Measurements from ENCODE around the gene SCLT1. TPM values are rescaled to one million over a fixed set of nuclear protein-coding genes. Genes with fewer than 3 reads are reported as not detected.

SCLT1 gene
- total and polyA plus RNA-seq, 2 donors (not counting 1 experiment from before 2014, with no cell fraction given) = 3.5 to 27.2 TPM

GRCh38 chr4:128865132-128865531 lies 228.2 kb downstream of the SCLT1 start:
- no peak overlapping the region for H3K9ac ChIP-seq (ENCODE audit: low read length)
- peaks cover 35% of the 10 kb centered on the region for H3K4me1 Mint-ChIP-seq
- peaks cover 5 to 19% of the 10 kb centered on the region in 2 donors for H3K4me1 ChIP-seq (ENCODE audit: control insufficient read depth in 2 of 2, insufficient read depth in 2 of 2, low read length in 2 of 2)
- intact Hi-C loops (cut with micrococcal nuclease) = no loop called here
- ChIA-PET POLR2A (no interaction called here), CTCF (interaction anchor here (0.7 to 1.2 kb wide), 2 partner anchors 9 to 82 kb away, joined by 3 to 4 read pairs; no protein-coding TSS in a partner anchor)
- no peak overlapping the region for H2AFZ ChIP-seq (ENCODE audit: insufficient read depth, low read depth, low read length, poor library complexity, severe bottlenecking)
- no peak overlapping the region for H3K4me3 Mint-ChIP-seq
- TF ChIP-seq CTCF (IDR thresholded peaks at IDR 0.05) = no peak
- TF ChIP-seq EZH2 (IDR thresholded peaks at IDR 0.05; ENCODE audit: borderline replicate concordance, insufficient read depth, low read depth, low read length, poor library complexity, severe bottlenecking) = no peak
- H3K4me2 ChIP-seq (replicated peaks; ENCODE audit: low read depth, low read length, poor library complexity, severe bottlenecking) = no peak overlapping the region
- peaks cover 14% of the 10 kb centered on the region for H4K20me1 ChIP-seq (ENCODE audit: control insufficient read depth, insufficient read depth, low read length, poor library complexity, severe bottlenecking)
- no peak overlapping the region for H3K4me3 ChIP-seq (ENCODE audit: control extremely low read depth in 1 of 5, extremely low read depth in 1 of 5, insufficient read depth in 1 of 5, low read depth in 2 of 5, low read length in 4 of 5)
- WGBS (ENCODE audit: insufficient coverage) = 100% methylated on average over 2 of the region's 2 CpGs
- DNase-seq (no peak), ATAC-seq (ENCODE audit: low read depth) (no peak)
- peaks cover 6% of the 10 kb centered on the region for H3K79me2 ChIP-seq (ENCODE audit: control insufficient read depth, insufficient read depth, low read length)
- peak overlapping the region; percentile 18 for H3K27ac Mint-ChIP-seq
- no peaks in the 10 kb centered on the region for H3K27me3 Mint-ChIP-seq
- no peaks in the 10 kb centered on the region for H3K9me3 ChIP-seq (ENCODE audit: control extremely low read depth in 1 of 3, control insufficient read depth in 2 of 3, insufficient read depth in 1 of 3, low read length in 2 of 3)
- no peaks in the 10 kb centered on the region for H3K27me3 ChIP-seq (replicated peaks in 1 of 4; ENCODE audit: control extremely low read depth in 1 of 4, control insufficient read depth in 3 of 4, insufficient read depth in 4 of 4, low read length in 3 of 4)
- no peaks in the 10 kb centered on the region for H3K9me3 Mint-ChIP-seq (ENCODE audit: insufficient read depth)
- H3K27ac ChIP-seq (ENCODE audit: low read length in 2 of 2) = no peak overlapping the region
- H3K36me3 ChIP-seq (replicated peaks in 1 of 2; ENCODE audit: control extremely low read depth in 1 of 2, control insufficient read depth in 1 of 2, extremely low read depth in 1 of 2, insufficient read depth in 2 of 2, low read length in 1 of 2) = peaks cover 13 to 67% of the 10 kb centered on the region in 2 experiments

GRCh38 chr4:128863312-128864075 lies 229.8 kb downstream of the SCLT1 start:
- DNase-seq (peak; percentile 75), ATAC-seq (ENCODE audit: low read depth) (peak; percentile 45)
- H3K27ac Mint-ChIP-seq = no peak overlapping the region
- H3K9me3 Mint-ChIP-seq (ENCODE audit: insufficient read depth) = no peaks in the 10 kb centered on the region
- H4K20me1 ChIP-seq (ENCODE audit: control insufficient read depth, insufficient read depth, low read length, poor library complexity, severe bottlenecking) = peaks cover 21% of the 10 kb centered on the region
- WGBS (ENCODE audit: insufficient coverage) = 58% methylated on average over 2 of the region's 10 CpGs
- no peak overlapping the region for H3K4me3 Mint-ChIP-seq
- H3K9ac ChIP-seq (ENCODE audit: low read length) = no peak overlapping the region
- no peaks in the 10 kb centered on the region for H3K27me3 ChIP-seq (replicated peaks in 1 of 4; ENCODE audit: control extremely low read depth in 1 of 4, control insufficient read depth in 3 of 4, insufficient read depth in 4 of 4, low read length in 3 of 4)
- no peak overlapping the region for H2AFZ ChIP-seq (ENCODE audit: insufficient read depth, low read depth, low read length, poor library complexity, severe bottlenecking)
- peaks cover 35% of the 10 kb centered on the region for H3K4me1 Mint-ChIP-seq
- intact Hi-C loops (cut with micrococcal nuclease) = loop anchor here (1.0 kb wide), 2 partner anchors 54 to 298 kb away; partner anchors contain the start of gene JADE1
- H3K4me3 ChIP-seq (ENCODE audit: control extremely low read depth in 1 of 5, extremely low read depth in 1 of 5, insufficient read depth in 1 of 5, low read depth in 2 of 5, low read length in 4 of 5) = no peak overlapping the region
- peak; percentile 90 for TF ChIP-seq CTCF (IDR thresholded peaks at IDR 0.05)
- TF ChIP-seq EZH2 (IDR thresholded peaks at IDR 0.05; ENCODE audit: borderline replicate concordance, insufficient read depth, low read depth, low read length, poor library complexity, severe bottlenecking) = no peak
- H3K36me3 ChIP-seq (replicated peaks in 1 of 2; ENCODE audit: control extremely low read depth in 1 of 2, control insufficient read depth in 1 of 2, extremely low read depth in 1 of 2, insufficient read depth in 2 of 2, low read length in 1 of 2) = peaks cover 9 to 62% of the 10 kb centered on the region in 2 experiments
- H3K4me2 ChIP-seq (replicated peaks; ENCODE audit: low read depth, low read length, poor library complexity, severe bottlenecking) = no peak overlapping the region
- no peak overlapping the region for H3K27ac ChIP-seq (ENCODE audit: low read length in 2 of 2)
- peaks cover 6% of the 10 kb centered on the region for H3K79me2 ChIP-seq (ENCODE audit: control insufficient read depth, insufficient read depth, low read length)
- peaks cover 5 to 19% of the 10 kb centered on the region in 2 donors for H3K4me1 ChIP-seq (ENCODE audit: control insufficient read depth in 2 of 2, insufficient read depth in 2 of 2, low read length in 2 of 2)
- H3K9me3 ChIP-seq (ENCODE audit: control extremely low read depth in 1 of 3, control insufficient read depth in 2 of 3, insufficient read depth in 1 of 3, low read length in 2 of 3) = no peaks in the 10 kb centered on the region
- ChIA-PET CTCF (interaction anchor here (0.7 to 2.9 kb wide), 16 partner anchors 9 to 672 kb away, joined by 3 to 28 read pairs (median 5); partner anchors contain the start of genes JADE1 and SCLT1), POLR2A (no interaction called here)
- H3K27me3 Mint-ChIP-seq = no peaks in the 10 kb centered on the region

Measured in B cell (primary cell).